ENCODE results near the gene DAB2IP.
A peak's percentile ranks its signal among the peaks of the same experiment; 100 is the strongest.

The DAB2IP gene

DNA sequence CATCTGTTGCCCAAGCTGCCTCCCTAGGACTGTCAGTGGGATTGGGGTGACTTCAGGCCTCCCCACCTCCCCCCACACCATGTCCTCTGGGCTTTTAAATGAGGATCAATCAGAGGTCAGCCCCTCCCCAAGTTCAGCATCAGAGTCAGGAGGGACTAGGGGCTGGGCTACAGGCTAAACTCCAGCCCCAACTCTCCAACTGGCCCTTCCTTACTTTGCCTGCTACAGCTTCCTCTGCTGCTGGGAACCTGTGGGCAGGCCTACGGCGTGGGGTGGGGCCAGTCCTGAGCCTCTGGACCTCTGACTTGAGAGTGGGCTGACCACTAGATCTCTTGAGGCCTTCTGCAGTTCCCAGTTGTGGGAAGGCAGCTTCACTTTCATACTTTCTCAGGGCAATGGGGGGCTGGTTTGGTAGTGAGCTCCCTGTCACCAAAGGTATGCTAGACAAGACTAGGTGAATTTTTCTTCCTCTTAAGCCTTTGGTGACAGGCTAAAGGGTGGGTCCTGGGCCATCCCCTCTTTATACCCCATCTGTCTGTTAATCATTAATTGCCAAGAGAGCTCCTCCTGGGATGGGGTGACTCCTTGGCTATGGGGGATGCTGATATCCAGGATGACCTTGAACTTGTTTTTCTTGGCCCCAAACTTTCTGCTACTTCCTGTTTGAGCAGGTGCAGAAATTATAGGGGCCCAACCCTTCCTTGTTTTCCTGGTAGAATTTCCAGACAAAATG is 10.8 kb upstream of the DAB2IP start:
- Histone ChIP-seq H3K36me3 (ENCODE audit: control insufficient read depth in 2 of 2, insufficient read depth in 1 of 2, low read length in 2 of 2) (no peaks in the 10 kb centered on the region), H3K27ac (ENCODE audit: extremely low read depth, low read depth, low read length) (no peak overlapping the region), H3K9me3 (ENCODE audit: control insufficient read depth, insufficient read depth, low read depth, low read length) (no peaks in the 10 kb centered on the region), H3K4me3 (ENCODE audit: low read depth, low read length) (no peak overlapping the region), H3K4me1 (ENCODE audit: control insufficient read depth, insufficient read depth, low read length) (no peaks in the 10 kb centered on the region)
- POLR2A ChIA-PET: interaction anchor here (1.2 kb wide), 1 partner anchor 11 kb away, joined by 4 read pairs; no protein-coding TSS in a partner anchor
- TF ChIP-seq ZNF645 (tag by site-specific recombination; IDR thresholded peaks at IDR 0.05): no peak
- TF ChIP-seq KLF10 (tag by site-specific recombination; IDR thresholded peaks at IDR 0.05): no peak
- no peak for TF ChIP-seq ZNF174 (tag by site-specific recombination; IDR thresholded peaks at IDR 0.05)
- no peak for TF ChIP-seq KLF1 (tag by site-specific recombination; IDR thresholded peaks at IDR 0.05)
- TF ChIP-seq ZNF580 (tag by site-specific recombination; IDR thresholded peaks at IDR 0.05): no peak
- TF ChIP-seq ZNF335 (tag by site-specific recombination; conservative IDR thresholded peaks at IDR 0.05): no peak
- TF ChIP-seq, protein P1, sequence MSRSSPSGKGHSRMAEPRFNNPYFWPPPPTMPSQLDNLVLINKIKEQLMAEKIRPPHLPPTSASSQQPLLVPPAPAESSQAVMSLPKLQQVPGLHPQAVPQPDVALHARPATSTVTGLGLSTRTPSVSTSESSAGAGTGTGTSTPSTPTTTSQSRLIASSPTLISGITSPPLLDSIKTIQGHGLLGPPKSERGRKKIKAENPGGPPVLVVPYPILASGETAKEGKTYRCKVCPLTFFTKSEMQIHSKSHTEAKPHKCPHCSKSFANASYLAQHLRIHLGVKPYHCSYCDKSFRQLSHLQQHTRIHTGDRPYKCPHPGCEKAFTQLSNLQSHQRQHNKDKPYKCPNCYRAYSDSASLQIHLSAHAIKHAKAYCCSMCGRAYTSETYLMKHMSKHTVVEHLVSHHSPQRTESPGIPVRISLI (tag by site-specific recombination; IDR thresholded peaks at IDR 0.05): no peak
- no peak for TF ChIP-seq ZNF707 (tag by site-specific recombination; IDR thresholded peaks at IDR 0.05)
- TF ChIP-seq GLIS2 (tag by site-specific recombination; IDR thresholded peaks at IDR 0.05): no peak
- TF ChIP-seq ZBTB21 (tag by site-specific recombination; IDR thresholded peaks at IDR 0.05): no peak
- no peak for TF ChIP-seq ZNF37A (tag by site-specific recombination; IDR thresholded peaks at IDR 0.05)
- TF ChIP-seq ZNF747 (tag by site-specific recombination; IDR thresholded peaks at IDR 0.05): no peak
- no peak for TF ChIP-seq ZNF114 (tag by site-specific recombination; IDR thresholded peaks at IDR 0.05)
- no peak for TF ChIP-seq ZNF10 (tag by site-specific recombination; IDR thresholded peaks at IDR 0.05)
- TF ChIP-seq ZNF626 (tag by site-specific recombination; IDR thresholded peaks at IDR 0.05): no peak
- TF ChIP-seq ZNF324 (tag by site-specific recombination; IDR thresholded peaks at IDR 0.05): no peak
- no peak for TF ChIP-seq ZNF791 (tag by site-specific recombination; IDR thresholded peaks at IDR 0.05)
- TF ChIP-seq ZIC2 (tag by site-specific recombination; IDR thresholded peaks at IDR 0.05): no peak
- TF ChIP-seq ZNF555 (tag by site-specific recombination; conservative IDR thresholded peaks at IDR 0.05): no peak
- TF ChIP-seq ZBTB44 (tag by site-specific recombination; IDR thresholded peaks at IDR 0.05): no peak
- CTCF ChIA-PET: interaction anchor here (0.6 to 1.9 kb wide), 41 partner anchors 8 to 1048 kb away, joined by 3 to 18 read pairs (median 4); no protein-coding TSS in a partner anchor

GRCh38 chr9:121641224-121641611 is 10.2 kb upstream of the DAB2IP start:
- ChIA-PET CTCF (interaction anchor here (0.9 to 1.9 kb wide), 15 partner anchors 9 to 352 kb away, joined by 3 to 18 read pairs (median 4); no protein-coding TSS in a partner anchor), POLR2A (no interaction called here)
- Histone ChIP-seq H3K9me3 (ENCODE audit: control insufficient read depth, insufficient read depth, low read depth, low read length) (no peaks in the 10 kb centered on the region), H3K4me1 (ENCODE audit: control insufficient read depth, insufficient read depth, low read length) (no peaks in the 10 kb centered on the region), H3K27ac (ENCODE audit: extremely low read depth, low read depth, low read length) (no peak overlapping the region), H3K36me3 (ENCODE audit: control insufficient read depth in 2 of 2, insufficient read depth in 1 of 2, low read length in 2 of 2) (no peaks in the 10 kb centered on the region), H3K4me3 (ENCODE audit: low read depth, low read length) (no peak overlapping the region)
- no peak for TF ChIP-seq ZNF843 (tag by site-specific recombination; IDR thresholded peaks at IDR 0.05)
- peak; percentile 65; the same call in 1 of the 2 replicates for TF ChIP-seq ZNF16 (tag by site-specific recombination; IDR thresholded peaks at IDR 0.05; ENCODE audit: low read depth)
